ENCODE measurements around the gene UBA5.
"Not testable (repeated sequence)": the region's sequence is repeated elsewhere in the genome, so short reads cannot be mapped to it uniquely, and the experiment has no call there.

UBA5 gene

GRCh38 chr3:132660052-132660810, at the start of gene UBA5:
UBA5 (plus strand) TSS chr3:132660329; CDS start chr3:132660538, 209 bp downstream.
- peak; percentile 60 for DNase-seq

GRCh38 chr3:132615301-132615700, 44.8 kb upstream of the UBA5 start:
- DNase-seq = not testable (repeated sequence)

GRCh38 chr3:132615881-132616280, 44.2 kb upstream of the UBA5 start:
- peak; percentile 52 for DNase-seq

GRCh38 chr3:132616780-132617179, 43.3 kb upstream of the UBA5 start:
- no peak for DNase-seq

GRCh38 chr3:132622148-132622547, 38.0 kb upstream of the UBA5 start:
- no peak for DNase-seq

- DNase-seq = no peak
Measured at GRCh38 chr3:132622761-132623160, 37.4 kb upstream of the UBA5 start.

- DNase-seq = no peak
Measured at GRCh38 chr3:132623646-132624045, 36.5 kb upstream of the UBA5 start.

- no peak for DNase-seq
Measured at GRCh38 chr3:132624790-132625189, 35.3 kb upstream of the UBA5 start.

- no peak for DNase-seq
Measured at GRCh38 chr3:132625613-132626012, 34.5 kb upstream of the UBA5 start.

GRCh38 chr3:132626955-132627354, 33.2 kb upstream of the UBA5 start:
- DNase-seq = no peak

GRCh38 chr3:132628157-132628556, 32.0 kb upstream of the UBA5 start:
- DNase-seq = no peak

- DNase-seq = peak; percentile 53
Measured at GRCh38 chr3:132629928-132630327, 30.2 kb upstream of the UBA5 start.

- DNase-seq = no peak
Measured at GRCh38 chr3:132630612-132631011, 29.5 kb upstream of the UBA5 start.

GRCh38 chr3:132635052-132635451, 25.1 kb upstream of the UBA5 start:
- DNase-seq = no peak

- peak; percentile 24 for DNase-seq
Measured at GRCh38 chr3:132637590-132637989, 22.5 kb upstream of the UBA5 start.

- no peak for DNase-seq
Measured at GRCh38 chr3:132638706-132639105, 21.4 kb upstream of the UBA5 start.

GRCh38 chr3:132641427-132641826, 18.7 kb upstream of the UBA5 start:
- not testable (repeated sequence) for DNase-seq

- DNase-seq = peak; percentile 70
Measured at GRCh38 chr3:132641837-132642538, 18.1 kb upstream of the UBA5 start.

GRCh38 chr3:132642539-132642847, 17.6 kb upstream of the UBA5 start:
- no peak for DNase-seq

GRCh38 chr3:132643366-132643765, 16.8 kb upstream of the UBA5 start:
- DNase-seq = no peak

- DNase-seq = no peak
Measured at GRCh38 chr3:132645058-132645457, 15.1 kb upstream of the UBA5 start.

- DNase-seq = no peak
Measured at GRCh38 chr3:132650153-132650552, 10.0 kb upstream of the UBA5 start.

GRCh38 chr3:132652640-132653270, 7.4 kb upstream of the UBA5 start:
- peak; percentile 55 for DNase-seq

- no peak for DNase-seq
Measured at GRCh38 chr3:132654190-132654589, 5.9 kb upstream of the UBA5 start.

All from fibroblast of upper back skin (primary cell).